GM21360 (cell line): ENCODE measurements around the gene KRT7.
"Not testable (repeated sequence)": the region's sequence is repeated elsewhere in the genome, so short reads cannot be mapped to it uniquely, and the experiment has no call there.

Experiments used
- ATAC-seq: cut with Tn5 transposase; IDR thresholded peaks from one replicate; pipeline ENCODE4 v1.9.1; 2021; ENCODE audit warnings: mild to moderate bottlenecking, moderate library complexity; ENCODE audit not compliant: unreplicated experiment

The KRT7 gene

DNA sequence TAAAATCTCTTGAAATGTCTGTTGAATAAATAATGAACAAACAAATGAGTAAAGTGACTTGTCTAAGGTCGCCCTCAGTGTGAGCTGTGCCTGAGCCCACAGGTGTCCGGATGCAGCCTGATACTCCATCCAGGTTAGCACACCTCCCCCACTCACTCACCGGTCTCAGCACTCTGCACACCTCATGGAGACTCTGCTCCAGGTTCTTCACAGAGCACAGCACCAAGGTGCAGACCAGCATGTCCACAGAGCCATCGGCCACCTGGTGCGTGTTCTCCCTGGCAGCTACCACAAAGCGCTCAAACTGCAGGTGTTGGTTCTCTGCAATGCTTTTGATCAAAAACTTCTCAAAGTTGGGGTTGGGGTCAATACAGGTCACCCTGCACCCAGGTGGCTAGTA, 4.1 kb upstream of the KRT7 start:
- ATAC-seq: no peak

- no peak for ATAC-seq
These were observed 3.2 kb upstream of the KRT7 start for GRCh38 chr12:52229836-52230343.

GRCh38 chr12:52230364-52231281, 2.4 kb upstream of the KRT7 start:
- no peak for ATAC-seq

DNA sequence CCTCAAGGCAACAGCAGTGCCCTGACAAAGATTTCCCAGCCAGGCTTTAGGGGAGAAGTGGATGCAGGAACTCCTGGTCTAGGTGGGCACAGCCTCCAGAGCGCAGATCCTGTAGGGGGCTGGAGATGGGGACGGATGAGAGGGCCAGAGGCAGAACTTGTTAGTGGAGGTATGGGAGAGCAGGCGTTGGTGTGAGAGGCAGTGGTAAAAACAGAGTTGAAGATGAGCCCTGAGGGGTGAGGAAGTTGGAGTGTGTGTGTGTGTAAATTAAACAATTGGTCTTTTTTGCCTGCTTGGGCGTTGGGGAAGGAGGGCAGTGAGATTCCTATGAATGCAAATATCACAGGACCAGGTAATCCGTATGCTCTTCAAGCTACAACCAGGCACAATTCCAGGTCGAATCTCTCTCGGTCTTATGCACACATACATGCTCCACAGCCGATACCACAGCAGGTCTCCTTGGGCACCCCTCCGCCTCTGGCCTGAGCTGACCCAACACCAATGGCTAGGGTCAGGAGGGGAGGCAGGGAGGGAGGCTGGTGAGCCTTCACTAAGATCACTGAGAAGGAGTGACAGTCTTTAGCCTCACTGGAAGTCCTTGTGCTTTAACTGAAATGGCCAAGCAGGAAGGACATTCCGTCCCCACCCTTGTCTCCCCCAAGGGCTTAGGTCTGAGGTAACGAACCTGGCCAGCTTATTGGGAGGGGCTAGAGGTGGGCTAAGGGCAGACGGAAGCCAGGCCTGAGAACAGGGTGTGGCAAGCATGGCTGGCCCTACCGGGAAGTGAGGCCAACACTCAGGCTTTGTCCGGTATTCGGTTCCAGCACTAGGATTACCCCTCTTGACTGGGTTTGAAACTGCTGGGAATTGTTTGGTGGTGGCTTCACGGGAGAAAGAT, 1.5 kb upstream of the KRT7 start:
- no peak for ATAC-seq

DNA sequence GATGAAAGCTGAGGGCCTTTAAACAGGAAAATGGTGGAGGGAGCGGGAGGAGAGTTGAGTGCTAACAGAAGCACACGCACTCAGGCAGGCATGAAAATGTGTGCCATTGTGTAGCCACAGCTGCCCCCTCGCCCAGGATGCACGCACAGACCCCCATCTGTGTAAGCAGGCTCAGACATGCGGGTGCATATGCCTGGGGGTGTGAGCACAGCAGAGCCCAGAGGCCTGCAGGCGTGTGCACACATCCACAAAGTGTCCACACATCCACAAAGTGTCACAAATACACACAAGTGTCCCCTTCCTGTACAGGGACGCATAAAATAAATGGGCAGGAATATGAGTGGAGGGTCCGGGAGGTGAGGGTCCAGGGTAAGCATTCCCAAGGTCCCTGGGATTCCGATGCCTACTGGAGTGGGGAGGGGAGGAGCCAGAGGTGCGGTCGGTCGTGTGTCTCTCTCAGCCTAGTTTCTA, 805 bp upstream of the KRT7 start:
- ATAC-seq: no peak

DNA sequence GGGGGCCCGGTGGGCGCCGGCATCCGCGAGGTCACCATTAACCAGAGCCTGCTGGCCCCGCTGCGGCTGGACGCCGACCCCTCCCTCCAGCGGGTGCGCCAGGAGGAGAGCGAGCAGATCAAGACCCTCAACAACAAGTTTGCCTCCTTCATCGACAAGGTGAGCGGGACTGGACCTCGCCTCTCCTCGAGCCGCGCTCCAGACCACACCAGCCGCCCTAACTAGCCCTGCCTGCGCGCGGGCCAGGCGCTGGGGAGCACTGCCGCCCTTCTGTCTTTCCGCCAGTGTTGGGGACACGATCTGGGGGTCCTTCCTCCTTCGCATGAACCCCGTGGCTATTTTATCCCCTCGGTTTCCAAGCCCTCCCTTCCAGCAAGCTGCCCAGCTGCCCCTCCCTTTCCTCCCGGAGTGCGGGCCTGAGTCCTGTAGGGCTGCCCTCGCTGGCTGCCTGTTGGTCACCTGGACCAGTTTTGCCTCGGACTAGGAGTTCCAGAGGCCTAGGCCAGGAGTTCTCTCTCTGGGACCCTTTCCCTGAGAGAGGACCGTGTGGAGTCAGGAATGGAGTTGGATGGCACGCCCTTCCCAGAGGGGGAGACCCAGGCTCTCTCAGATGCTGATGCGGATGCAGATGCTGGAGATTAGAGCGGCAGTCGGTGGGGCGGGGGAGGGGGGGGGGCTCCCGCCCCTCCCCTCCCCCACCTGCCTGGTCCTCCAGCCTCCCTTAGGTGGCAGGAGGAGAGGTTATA, 592 bp downstream of the KRT7 start:
- ATAC-seq: no peak

GRCh38 chr12:52234223-52234810, 1.3 kb downstream of the KRT7 start:
- no peak for ATAC-seq

GRCh38 chr12:52235001-52235764, 2.1 kb downstream of the KRT7 start:
- ATAC-seq: no peak

- ATAC-seq: no peak
These were observed 2.8 kb downstream of the KRT7 start for GRCh38 chr12:52235822-52236361.

DNA sequence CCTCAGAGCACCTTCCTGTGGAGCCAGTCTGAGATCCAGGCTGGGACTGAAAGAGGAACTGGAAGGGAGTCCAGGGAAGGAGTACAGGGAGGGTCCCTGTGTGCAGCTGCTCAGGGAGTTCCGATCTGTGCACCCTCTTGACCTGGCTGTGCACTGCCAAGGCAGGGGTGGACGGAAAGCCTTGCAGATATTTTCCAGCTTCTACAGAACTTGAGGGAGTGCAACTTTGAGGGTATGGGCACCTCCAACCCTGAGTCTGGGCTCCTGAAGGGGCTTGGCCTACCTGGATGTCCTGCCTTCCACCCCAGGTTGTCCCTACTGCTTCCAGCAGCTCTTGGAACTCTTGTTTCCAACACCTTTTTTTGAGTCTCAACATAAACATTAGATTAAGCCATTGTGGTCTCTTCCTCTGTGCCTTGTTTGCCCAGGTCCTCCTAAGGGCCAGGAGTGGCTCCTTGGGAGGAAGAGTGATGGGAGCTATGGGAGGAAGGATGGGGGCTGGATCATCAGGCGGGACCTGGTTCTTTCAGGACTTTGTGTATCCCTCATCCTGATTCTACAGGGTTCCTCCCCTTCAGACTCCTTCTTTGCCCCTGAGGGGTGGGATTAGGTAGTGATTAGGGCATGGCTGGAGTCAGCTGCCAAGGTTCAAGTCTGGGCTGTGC, 3.5 kb downstream of the KRT7 start:
- ATAC-seq: no peak

GRCh38 chr12:52238207-52238840, 5.3 kb downstream of the KRT7 start:
- no peak for ATAC-seq

- no peak for ATAC-seq
These were observed 6.0 kb downstream of the KRT7 start for GRCh38 chr12:52238916-52239646.

DNA sequence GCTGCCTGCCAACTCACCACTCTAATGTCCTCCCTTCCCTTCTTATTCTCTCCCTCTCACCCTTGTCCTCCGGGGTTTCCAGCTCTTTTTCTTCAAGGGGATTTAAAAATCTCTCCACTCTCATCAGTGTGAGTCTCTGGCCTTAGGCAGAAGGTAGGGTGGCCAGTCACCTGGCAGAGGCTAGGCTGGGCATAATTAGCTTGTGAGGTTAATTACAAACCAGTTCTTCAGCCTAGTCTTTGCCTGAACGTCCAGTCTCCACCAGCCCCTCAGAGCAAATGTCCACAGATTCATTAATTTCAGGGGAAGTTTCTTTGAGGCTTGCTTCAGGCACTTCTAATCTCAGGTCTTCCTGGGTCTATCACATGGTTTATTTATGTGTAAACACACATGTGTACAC, 6.7 kb downstream of the KRT7 start:
- ATAC-seq: no peak

DNA sequence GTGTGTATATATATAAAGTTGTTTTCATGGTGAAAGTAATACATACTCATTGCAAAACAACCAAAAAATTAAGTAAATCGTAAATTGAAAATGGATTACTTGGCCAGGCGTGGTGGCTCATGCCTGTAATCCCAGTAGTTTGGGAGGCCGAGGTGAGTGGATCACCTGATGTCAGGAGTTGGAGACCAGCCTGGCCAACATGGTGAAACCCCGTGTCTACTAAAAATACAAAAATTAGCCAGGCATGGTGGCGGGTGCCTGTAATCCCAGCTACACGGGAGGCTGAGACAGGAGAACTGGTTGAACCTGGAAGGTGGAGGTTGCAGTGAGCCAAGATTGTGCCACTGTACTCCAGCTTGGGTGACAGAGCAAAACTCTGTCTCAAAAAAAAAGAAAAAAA, 7.2 kb downstream of the KRT7 start:
- ATAC-seq: not testable (repeated sequence)

- no peak for ATAC-seq
These were observed 8.3 kb downstream of the KRT7 start for GRCh38 chr12:52241205-52241842.

- no peak for ATAC-seq
These were observed 9.6 kb downstream of the KRT7 start for GRCh38 chr12:52242442-52243258.
